Neural crest cell (in vitro differentiated cells): ENCODE results near the gene CCNK. TPM values are rescaled to one million over a fixed set of nuclear protein-coding genes. Genes with fewer than 3 reads are reported as not detected.

ENCODE experiments used
- DNase-seq: peaks from one replicate; pipeline ENCODE4 v3.0.0; 2021; ENCODE audit warnings: low read depth, mixed read lengths, low spot score
- H3K27ac Mint-ChIP-seq: one replicate; pipeline ENCODE4 v1.8.0; 2021; ENCODE audit warnings: mild to moderate bottlenecking, mixed read lengths; ENCODE audit not compliant: unreplicated experiment
- H3K27me3 Mint-ChIP-seq: 2 replicates; pipeline ENCODE4 v1.8.0; 2021; ENCODE audit warnings: low read depth, mild to moderate bottlenecking, mixed read lengths
- H3K36me3 Mint-ChIP-seq: 2 replicates; pipeline ENCODE4 v1.8.0; 2021; ENCODE audit warnings: low read depth, mild to moderate bottlenecking, mixed read lengths
- H3K4me1 Mint-ChIP-seq: 2 replicates; pipeline ENCODE4 v1.8.0; 2021; ENCODE audit warnings: mixed read lengths
- H3K4me3 Mint-ChIP-seq: one replicate; pipeline ENCODE4 v1.8.0; 2021; ENCODE audit warnings: mild to moderate bottlenecking, mixed read lengths
- H3K9me3 Mint-ChIP-seq: 2 replicates; pipeline ENCODE4 v1.8.0; 2021; ENCODE audit warnings: mixed read lengths
- CTCF ChIP-seq: fragments of 200-600 bp; sonication (generic); conservative IDR thresholded peaks from 2 replicates; pipeline ENCODE4 v1.5.0; 2021; ENCODE audit warnings: antibody characterized with exemption, mild to moderate bottlenecking
- total RNA-seq: library from RNA; stranded (reverse); gene quantifications from 2 replicates; pipeline ENCODE4 v1.2.1, GENCODE V29; 2021

The CCNK gene
- total RNA-seq, 1 donor from 2014 or later: 69.6 TPM

- peaks cover 7% of the 10 kb centered on the region for H3K27me3 Mint-ChIP-seq
- peaks cover 24% of the 10 kb centered on the region for H3K4me1 Mint-ChIP-seq
- H3K4me3 Mint-ChIP-seq: no peak overlapping the region
- no peak for TF ChIP-seq CTCF
- no peak for DNase-seq
- H3K9me3 Mint-ChIP-seq: no peaks in the 10 kb centered on the region
- no peak overlapping the region for H3K27ac Mint-ChIP-seq
- H3K36me3 Mint-ChIP-seq: no peaks in the 10 kb centered on the region
Observed at GRCh38 chr14:99539491-99539890, 58.3 kb downstream of the CCNK start.

DNA sequence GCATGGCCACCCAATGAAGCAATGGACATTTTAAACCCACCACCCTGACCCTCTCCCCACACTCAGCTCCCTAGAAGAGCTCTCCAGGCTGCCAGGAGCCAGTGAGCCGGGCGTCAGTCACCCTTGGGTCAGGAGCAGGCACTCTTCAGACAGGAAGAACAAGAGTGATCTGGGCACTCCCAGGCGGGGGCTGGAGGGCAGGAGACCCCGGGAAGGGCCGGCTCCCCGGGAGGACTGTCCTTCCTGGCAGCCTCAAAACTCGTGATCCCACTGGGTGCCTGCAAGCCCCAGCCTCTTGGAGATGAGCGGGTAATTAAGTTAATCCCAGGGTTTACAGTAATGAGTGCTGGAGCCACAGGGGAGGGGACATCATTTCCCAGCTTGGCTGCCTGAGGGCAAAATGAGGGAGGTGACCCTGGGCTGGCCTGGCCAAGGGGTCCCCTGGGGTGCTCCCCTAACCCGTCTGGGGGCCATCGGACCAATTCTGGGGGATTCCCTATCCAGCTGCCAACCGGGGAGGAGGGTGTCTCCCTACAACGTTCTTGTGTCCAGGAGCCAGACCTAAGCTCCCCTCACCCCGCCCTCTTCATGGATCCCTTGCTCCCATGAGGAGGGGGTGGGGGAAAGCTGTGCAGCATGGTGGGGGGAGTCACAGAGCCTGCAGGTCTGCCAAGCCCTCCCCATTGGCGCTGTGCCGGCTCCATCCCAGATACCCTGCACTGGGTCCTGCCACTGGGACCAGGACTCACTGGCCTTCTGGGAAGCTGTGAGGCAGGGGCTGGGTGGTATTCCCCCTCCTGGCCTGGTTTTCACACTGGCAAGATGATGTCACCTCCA, 59.2 kb downstream of the CCNK start:
- Mint-ChIP-seq H3K27ac (no peak overlapping the region), H3K9me3 (no peaks in the 10 kb centered on the region), H3K36me3 (no peaks in the 10 kb centered on the region), H3K4me1 (peaks cover 28% of the 10 kb centered on the region), H3K27me3 (peaks cover 13% of the 10 kb centered on the region), H3K4me3 (no peak overlapping the region)
- no peak for DNase-seq
- no peak for TF ChIP-seq CTCF

GRCh38 chr14:99541211-99541610, 60.0 kb downstream of the CCNK start:
- no peak overlapping the region for H3K27ac Mint-ChIP-seq
- peaks cover 36% of the 10 kb centered on the region for H3K4me1 Mint-ChIP-seq
- TF ChIP-seq CTCF: no peak
- H3K4me3 Mint-ChIP-seq: no peak overlapping the region
- H3K9me3 Mint-ChIP-seq: no peaks in the 10 kb centered on the region
- DNase-seq: no peak
- peaks cover 18% of the 10 kb centered on the region for H3K27me3 Mint-ChIP-seq
- no peaks in the 10 kb centered on the region for H3K36me3 Mint-ChIP-seq

GRCh38 chr14:99541677-99542470, 60.7 kb downstream of the CCNK start:
- peaks cover 40% of the 10 kb centered on the region for H3K4me1 Mint-ChIP-seq
- peaks cover 18% of the 10 kb centered on the region for H3K27me3 Mint-ChIP-seq
- H3K36me3 Mint-ChIP-seq: no peaks in the 10 kb centered on the region
- H3K4me3 Mint-ChIP-seq: no peak overlapping the region
- no peak overlapping the region for H3K27ac Mint-ChIP-seq
- no peaks in the 10 kb centered on the region for H3K9me3 Mint-ChIP-seq
- DNase-seq: no peak
- no peak for TF ChIP-seq CTCF

- Mint-ChIP-seq H3K27me3 (peaks cover 19% of the 10 kb centered on the region), H3K4me3 (no peak overlapping the region), H3K27ac (no peak overlapping the region), H3K36me3 (no peaks in the 10 kb centered on the region), H3K4me1 (peaks cover 40% of the 10 kb centered on the region), H3K9me3 (no peaks in the 10 kb centered on the region)
- no peak for TF ChIP-seq CTCF
- DNase-seq: no peak
Observed at GRCh38 chr14:99542566-99542965, 61.4 kb downstream of the CCNK start.
